Cardiac septum (tissue), 1 donor: Measurements from ENCODE around the gene WDR7. TPM values are rescaled to one million over a fixed set of nuclear protein-coding genes. Genes with fewer than 3 reads are reported as not detected.

Experiments used
- DNase-seq: peaks from one replicate; pipeline ENCODE4 v3.0.0-alpha.2; 2020; ENCODE audit warnings: low spot score
- intact Hi-C: fragments of 100-400 bp; cut with DNase I; formaldehyde crosslinking; loops from one replicate; pipeline ENCODE4 v1.14.0; 2022
- total RNA-seq: library from RNA; stranded (reverse); fragmentation: NEBNext Ultra II Directional; extraction: Animal tissue kit (Norgen Biotek cat#: 25700); gene quantifications from one replicate; pipeline ENCODE4 v1.2.1, GENCODE V29; 2021
- donor health status: DM: no; HTN: no; CAD: no.

WDR7 gene
- total RNA-seq, 1 donor from 2014 or later = 28.0 TPM

GRCh38 chr18:57084331-57085271 is 433.4 kb downstream of the WDR7 start:
- intact Hi-C loops = no loop called here
- no peak for DNase-seq

GRCh38 chr18:57085371-57085770 is 434.2 kb downstream of the WDR7 start:
- intact Hi-C loops = no loop called here
- DNase-seq = no peak

- intact Hi-C loops = no loop called here
- DNase-seq = no peak
Observed at GRCh38 chr18:57086163-57086562, 435.0 kb downstream of the WDR7 start.

Other genes with a start within 250 kb of the WDR7 start
- 68.3 TPM for gene TXNL1, start 12.8 kb upstream of the WDR7 start, total RNA-seq